GM12878 (cell line): ENCODE results near the gene TAF6. TPM values are rescaled to one million over a fixed set of nuclear protein-coding genes. Genes with fewer than 3 reads are reported as not detected.

Source experiments
- ATAC-seq: fragments of 200-7000 bp; cut with Tn5 transposase; 3 replicates; pipeline ENCODE4 v1.9.1; 2020; ENCODE audit warnings: mild to moderate bottlenecking, moderate library complexity
- BruUV-seq: library from RNA; stranded (reverse); fragments of 400-500 nt; replicated peaks from 2 replicates; lab custom pipeline; 2021; lab: Mats Ljungman, UMichigan
- CTCF ChIA-PET: fragments of 300-600 bp; sonication (Branson Sonifier 250); formaldehyde crosslinking; extraction: SDS; loops from one replicate; lab custom pipeline; 2021; ENCODE audit warnings: inconsistent platforms; lab: Yijun Ruan, JAX
- POLR2A ChIA-PET: fragments of 350-600 bp; formaldehyde crosslinking; extraction: SDS; loops from one replicate; lab custom pipeline; 2021; ENCODE audit warnings: inconsistent platforms; lab: Charles Lee
- RAD21 ChIA-PET: fragments of 300-600 bp; sonication (Branson Sonifier 250); formaldehyde crosslinking; loops from one replicate; lab custom pipeline; 2023; ENCODE audit warnings: antibody characterized with exemption; ENCODE audit not compliant: unreplicated experiment; lab: Charles Lee
- SMC1A ChIA-PET: fragments of 300-600 bp; sonication (Branson Sonifier 250); formaldehyde crosslinking; loops from one replicate; lab custom pipeline; 2023; ENCODE audit not compliant: unreplicated experiment, uncharacterized antibody; lab: Charles Lee
- DNase-seq: peaks from one replicate; pipeline ENCODE4 v3.0.0-alpha.2; 2011; ENCODE audit warnings: low read depth, low spot score
- FAIRE-seq: peaks from 3 replicates; lab custom pipeline; 2011; peaks lifted over from hg19 to GRCh38; lab: Jason Lieb, UNC
- H2AFZ ChIP-seq: 2 replicates; pipeline ENCODE4 v1.6.0; 2011; ENCODE audit warnings: low read depth, low read length, control low read depth; ENCODE audit not compliant: control insufficient read depth
- H3K27ac ChIP-seq: 2 replicates; pipeline ENCODE4 v1.5.1; 2011; ENCODE audit warnings: control low read depth; ENCODE audit not compliant: control insufficient read depth, insufficient read depth
- H3K27me3 ChIP-seq, 2 experiments: replicated peaks in 1 of 2; 2 replicates each; pipeline versions ENCODE4 v1.6.0 to v1.6.1; 2011; ENCODE audit warnings: low read length in 1 of 2; ENCODE audit not compliant: control insufficient read depth in 2 of 2, insufficient read depth in 2 of 2
- H3K36me3 ChIP-seq, 2 experiments: 2 replicates each; pipeline ENCODE4 v1.5.1; 2011; ENCODE audit warnings: low read length in 1 of 2; ENCODE audit not compliant: control insufficient read depth in 2 of 2, insufficient read depth in 2 of 2
- H3K4me1 ChIP-seq: 2 replicates; pipeline ENCODE4 v1.6.1; 2011; ENCODE audit warnings: mild to moderate bottlenecking, low read length, moderate library complexity, mixed read lengths; ENCODE audit not compliant: control insufficient read depth, insufficient read depth
- H3K4me2 ChIP-seq: 2 replicates; pipeline ENCODE4 v1.6.0; 2011; ENCODE audit warnings: control low read depth; ENCODE audit not compliant: control insufficient read depth, insufficient read depth
- H3K4me3 ChIP-seq: fragments of 200-600 bp; sonication (generic); 2 replicates; pipeline ENCODE4 v1.5.1; 2016
- H3K79me2 ChIP-seq: 2 replicates; pipeline ENCODE4 v1.6.0; 2011; ENCODE audit warnings: low read length; ENCODE audit not compliant: control insufficient read depth, insufficient read depth
- H3K9ac ChIP-seq: 2 replicates; pipeline ENCODE4 v1.8.0; 2011; ENCODE audit warnings: low read length, control low read depth, mixed read lengths; ENCODE audit not compliant: control insufficient read depth, insufficient read depth
- H3K9me3 ChIP-seq: replicated peaks from 3 replicates; pipeline ENCODE4 v1.5.1; 2011; ENCODE audit warnings: mild to moderate bottlenecking, low read length; ENCODE audit not compliant: control insufficient read depth, insufficient read depth
- H4K20me1 ChIP-seq: 2 replicates; pipeline ENCODE4 v1.6.0; 2011; ENCODE audit not compliant: control insufficient read depth, insufficient read depth
- CUX1 ChIP-seq: IDR thresholded peaks from 2 replicates; pipeline ENCODE4 v1.6.1; 2012; ENCODE audit warnings: improper control_type of control experiment, low read depth, low read length; ENCODE audit not compliant: insufficient replicate concordance
- EED ChIP-seq: sonication (generic); IDR thresholded peaks from 2 replicates; pipeline ENCODE4 v1.6.1; 2016; ENCODE audit warnings: antibody characterized with exemption, low read depth
- HDAC2 ChIP-seq: fragments of 200-600 bp; sonication (generic); IDR thresholded peaks from 2 replicates; pipeline ENCODE4 v1.6.1; 2017
- MEF2B ChIP-seq: fragments of 450-650 bp; IDR thresholded peaks from 2 replicates; pipeline ENCODE4 v1.6.1; 2018; ENCODE audit warnings: mild to moderate bottlenecking, moderate library complexity; ENCODE audit not compliant: partially characterized antibody, poor library complexity, severe bottlenecking
- MTA3 ChIP-seq: IDR thresholded peaks from 2 replicates; pipeline ENCODE4 v1.6.1; 2012; ENCODE audit warnings: low read length, inconsistent platforms, borderline replicate concordance
- NBN ChIP-seq: fragments of 450-650 bp; IDR thresholded peaks from 2 replicates; pipeline ENCODE4 v1.6.1; 2016
- NFYA ChIP-seq: IDR thresholded peaks from 2 replicates; pipeline ENCODE4 v1.6.1; 2011; ENCODE audit warnings: low read depth, mild to moderate bottlenecking, low read length, improper control_type of control experiment, borderline replicate concordance
- SRF ChIP-seq, 2 experiments: IDR thresholded peaks; 2 replicates each; pipeline ENCODE4 v1.6.1; 2011; ENCODE audit warnings: low read depth in 2 of 2, low read length in 2 of 2, mild to moderate bottlenecking in 1 of 2, moderate library complexity in 1 of 2
- WRNIP1 ChIP-seq: IDR thresholded peaks from 2 replicates; pipeline ENCODE4 v1.6.1; 2011; ENCODE audit warnings: low read depth, low read length, improper control_type of control experiment, borderline replicate concordance
- ZBTB40 ChIP-seq: fragments of 450-650 bp; IDR thresholded peaks from 2 replicates; pipeline ENCODE4 v1.6.1; 2016; ENCODE audit warnings: mild to moderate bottlenecking, moderate library complexity, borderline replicate concordance
- ZSCAN29 ChIP-seq: fragments of 450-650 bp; IDR thresholded peaks from 2 replicates; pipeline ENCODE4 v1.6.1; 2017; ENCODE audit warnings: mild to moderate bottlenecking, moderate library complexity
- WGBS: methylation state at CpG from one replicate; pipeline ENCODE4 v1.1.6; 2016; ENCODE audit warnings: low lambda C conversion rate; ENCODE audit not compliant: insufficient replicate concordance, insufficient coverage; ENCODE audit errors: missing lambda C conversion rate; 5-methylcytosine and 5-hydroxymethylcytosine counted together
- in situ Hi-C: fragments of 300-500 bp; cut with MboI; formaldehyde crosslinking; loops from 9 replicates; pipeline ENCODE4 v1.14.3; 2018; ENCODE audit warnings: mixed read lengths
- intact Hi-C: fragments of 100-400 bp; cut with micrococcal nuclease; formaldehyde crosslinking; loops from one replicate; pipeline ENCODE4 v1.14.2; 2022; ENCODE audit not compliant: unreplicated experiment
- polyA plus RNA-seq, 11 experiments: library from polyadenylated mRNA; depleted of rRNA in 4 of 11; unstranded in 6 of 11; stranded (reverse) in 5 of 11; fragments of >200 nt; fragmentation: Nextera tagmentation in 4 of 11; fragmentation: Illumina TruSeq in 1 of 11; extraction: Ambion mirVana in 4 of 11; extraction: Trizol in 1 of 11; gene quantifications; 1 replicate in 1 of 11; 2 replicates in 10 of 11; pipeline versions ENCODE4 v1.2.1 to v1.2.3, GENCODE V29; 2011 to 2016; ENCODE audit warnings: inconsistent platforms in 2 of 11, missing spikeins in 2 of 11, low read depth in 1 of 11
- total RNA-seq, 4 experiments: library from RNA; depleted of rRNA in 3 of 4; stranded (reverse); fragments of >200 nt in 3 of 4; fragmentation: Illumina TruSeq in 1 of 4; extraction: Trizol in 1 of 4; gene quantifications; 2 replicates each; pipeline versions ENCODE4 v1.2.1 to v1.2.3, GENCODE V29; 2013 to 2021
- TF ChIP-seq, protein P1 (sequence below): IDR thresholded peaks from 2 replicates; pipeline ENCODE4 v1.6.1; 2011; ENCODE audit warnings: borderline replicate concordance, low read depth, mild to moderate bottlenecking, moderate library complexity, low read length; ENCODE audit not compliant: insufficient read depth, poor library complexity, severe bottlenecking

Gene TAF6
- total and polyA plus RNA-seq, 10 of the 15 experiments (the other 5 are each of a cell fraction or from before 2014, with no cell fraction given): 0.27 to 42.6 (median 17.0) TPM

DNA sequence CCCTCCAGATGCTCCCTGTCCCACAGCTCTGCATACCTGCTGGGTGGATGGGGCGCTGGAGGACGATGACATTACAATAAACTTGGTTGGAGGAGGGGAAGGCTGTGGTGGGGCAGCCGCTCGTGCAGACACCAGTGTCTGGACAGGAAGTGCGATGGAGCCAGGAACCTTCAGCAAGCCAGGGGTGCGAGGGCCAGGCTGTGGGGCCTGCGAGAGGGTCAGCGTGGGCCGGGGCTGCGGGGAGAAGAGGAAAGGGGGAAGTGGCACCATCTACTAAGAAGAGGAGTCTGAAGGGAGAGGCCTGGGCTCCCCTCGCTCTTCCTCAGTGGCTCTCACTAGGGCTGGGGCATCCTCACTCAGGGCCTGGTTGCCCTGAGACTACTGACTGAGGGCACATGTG lies 11.3 kb downstream of the TAF6 start:
- POLR2A ChIA-PET: no interaction called here
- 70% methylated on average over 11 of the region's 11 CpGs for WGBS
- H3K4me1 ChIP-seq: no peaks in the 10 kb centered on the region
- no peak overlapping the region for H3K4me3 ChIP-seq
- in situ Hi-C loops (no loop called here), intact Hi-C loops (no loop called here)
- no peak for FAIRE-seq
- no peaks in the 10 kb centered on the region for H3K79me2 ChIP-seq
- ATAC-seq: no peak
- no peak overlapping the region for H3K27ac ChIP-seq
- CTCF ChIA-PET: no interaction called here
- no peaks in the 10 kb centered on the region for H3K27me3 ChIP-seq
- RAD21 ChIA-PET: no interaction called here
- SMC1A ChIA-PET: no interaction called here
- no peak overlapping the region for H3K4me2 ChIP-seq
- no peaks in the 10 kb centered on the region for H3K9me3 ChIP-seq
- BruUV-seq: no TSS peak
- H3K9ac ChIP-seq: no peak overlapping the region
- no peak for DNase-seq
- H3K36me3 ChIP-seq: peaks cover 5 to 9% of the 10 kb centered on the region in 2 experiments; a peak in 3 of 4 replicates
- TF ChIP-seq CUX1: no peak
- no peak for TF ChIP-seq SRF (IDR thresholded peaks at IDR 0.05; ENCODE audit: low read depth in 2 of 2, low read length in 2 of 2)
- no peak for TF ChIP-seq ZSCAN29
- TF ChIP-seq NFYA: no peak
- TF ChIP-seq MTA3: no peak
- no peak for TF ChIP-seq MEF2B
- TF ChIP-seq, protein P1, sequence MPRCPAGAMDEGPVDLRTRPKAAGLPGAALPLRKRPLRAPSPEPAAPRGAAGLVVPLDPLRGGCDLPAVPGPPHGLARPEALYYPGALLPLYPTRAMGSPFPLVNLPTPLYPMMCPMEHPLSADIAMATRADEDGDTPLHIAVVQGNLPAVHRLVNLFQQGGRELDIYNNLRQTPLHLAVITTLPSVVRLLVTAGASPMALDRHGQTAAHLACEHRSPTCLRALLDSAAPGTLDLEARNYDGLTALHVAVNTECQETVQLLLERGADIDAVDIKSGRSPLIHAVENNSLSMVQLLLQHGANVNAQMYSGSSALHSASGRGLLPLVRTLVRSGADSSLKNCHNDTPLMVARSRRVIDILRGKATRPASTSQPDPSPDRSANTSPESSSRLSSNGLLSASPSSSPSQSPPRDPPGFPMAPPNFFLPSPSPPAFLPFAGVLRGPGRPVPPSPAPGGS: no peak
- TF ChIP-seq ZBTB40: no peak
- no peak for TF ChIP-seq WRNIP1
- no peak for TF ChIP-seq HDAC2
- no peak for TF ChIP-seq NBN
- no peak for TF ChIP-seq EED
- H2AFZ ChIP-seq: no peak overlapping the region
- H4K20me1 ChIP-seq: no peaks in the 10 kb centered on the region
